Lower lobe of right lung (tissue), 2 donors: ENCODE measurements around the gene ZNF532. TPM values are rescaled to one million over a fixed set of nuclear protein-coding genes. Genes with fewer than 3 reads are reported as not detected.

Experiments
- ATAC-seq, 2 donors: fragments of 200-7000 bp; cut with Tn5 transposase; one replicate each; pipeline ENCODE4 v1.9.1; 2020 to 2022; ENCODE audit warnings: mild to moderate bottlenecking in 2 of 2, moderate library complexity in 2 of 2
- DNase-seq: peaks from one replicate; pipeline ENCODE4 v3.0.0-alpha.2; 2020
- H3K27ac ChIP-seq: fragments of 200-600 bp; one replicate; pipeline ENCODE4 v1.8.0; 2022
- H3K27me3 ChIP-seq: fragments of 200-600 bp; one replicate; pipeline ENCODE4 v1.8.0; 2022; ENCODE audit warnings: low read depth
- H3K36me3 ChIP-seq: fragments of 200-600 bp; one replicate; pipeline ENCODE4 v1.8.0; 2022; ENCODE audit warnings: mild to moderate bottlenecking
- H3K4me1 ChIP-seq: fragments of 200-600 bp; one replicate; pipeline ENCODE4 v1.8.0; 2022
- H3K4me3 ChIP-seq: fragments of 200-600 bp; one replicate; pipeline ENCODE4 v1.8.0; 2022; ENCODE audit warnings: mild to moderate bottlenecking
- H3K9me3 ChIP-seq: fragments of 200-600 bp; one replicate; pipeline ENCODE4 v1.8.0; 2022
- CTCF ChIP-seq: fragments of 200-600 bp; IDR thresholded peaks from one replicate; pipeline ENCODE4 v1.8.0; 2022; ENCODE audit warnings: antibody characterized with exemption, mild to moderate bottlenecking
- intact Hi-C: fragments of 100-400 bp; cut with DNase I; formaldehyde crosslinking; loops from one replicate; pipeline ENCODE4 v1.11.0; 2022
- total RNA-seq: library from RNA; stranded (reverse); fragmentation: NEBNext Ultra II Directional; extraction: Animal tissue kit (Norgen Biotek cat#: 25700); gene quantifications from one replicate; pipeline ENCODE4 v1.2.1, GENCODE V29; 2021
- donor health status: DM: no; HTN: yes; CAD: no; lungs with severe emphysema.

The ZNF532 gene
- total RNA-seq, 1 donor from 2014 or later, result 54.0 TPM

- intact Hi-C loops, result no loop called here
Observed at GRCh38 chr18:58989184-58989759, 124.6 kb downstream of the ZNF532 start.

GRCh38 chr18:58990720-58991119, 126.0 kb downstream of the ZNF532 start:
- peaks cover 25% of the 10 kb centered on the region for H3K4me1 ChIP-seq
- TF ChIP-seq CTCF, result no peak
- H3K4me3 ChIP-seq, result no peak overlapping the region
- intact Hi-C loops, result no loop called here
- no peaks in the 10 kb centered on the region for H3K9me3 ChIP-seq
- ATAC-seq (no peak), DNase-seq (no peak)
- no peaks in the 10 kb centered on the region for H3K27me3 ChIP-seq
- no peak overlapping the region for H3K27ac ChIP-seq
- H3K36me3 ChIP-seq, result no peaks in the 10 kb centered on the region

More at GRCh38 chr18:58989184-58989759, 124.6 kb downstream of the ZNF532 start:
- no peak overlapping the region for H3K4me3 ChIP-seq
- no peaks in the 10 kb centered on the region for H3K9me3 ChIP-seq
- no peak overlapping the region for H3K27ac ChIP-seq
- H3K36me3 ChIP-seq, result peaks cover 2% of the 10 kb centered on the region
- peaks cover 18% of the 10 kb centered on the region for H3K4me1 ChIP-seq
- DNase-seq, result no peak
- no peak for TF ChIP-seq CTCF
- no peaks in the 10 kb centered on the region for H3K27me3 ChIP-seq
- no peak for ATAC-seq

GRCh38 chr18:58991167-58991798, 126.6 kb downstream of the ZNF532 start:
- DNase-seq (no peak), ATAC-seq (no peak)
- Histone ChIP-seq H3K27ac (no peak overlapping the region), H3K36me3 (no peaks in the 10 kb centered on the region), H3K4me1 (peaks cover 30% of the 10 kb centered on the region), H3K4me3 (no peak overlapping the region), H3K27me3 (no peaks in the 10 kb centered on the region), H3K9me3 (no peaks in the 10 kb centered on the region)
- TF ChIP-seq CTCF, result no peak
- intact Hi-C loops, result no loop called here

- TF ChIP-seq CTCF, result no peak
- peaks cover 32% of the 10 kb centered on the region for H3K4me1 ChIP-seq
Observed at GRCh38 chr18:58992301-58993231, 127.9 kb downstream of the ZNF532 start.

GRCh38 chr18:58993260-58993659, 128.6 kb downstream of the ZNF532 start:
- H3K36me3 ChIP-seq, result no peaks in the 10 kb centered on the region
- H3K4me3 ChIP-seq, result no peak overlapping the region
- H3K27ac ChIP-seq, result peak overlapping the region; percentile 37
- ATAC-seq, result no peak
- no peaks in the 10 kb centered on the region for H3K27me3 ChIP-seq
- intact Hi-C loops, result no loop called here
- no peak for TF ChIP-seq CTCF
- peaks cover 32% of the 10 kb centered on the region for H3K4me1 ChIP-seq
- DNase-seq, result no peak
- no peaks in the 10 kb centered on the region for H3K9me3 ChIP-seq

More at GRCh38 chr18:58992301-58993231, 127.9 kb downstream of the ZNF532 start:
- peak overlapping the region; percentile 37 for H3K27ac ChIP-seq
- H3K27me3 ChIP-seq, result no peaks in the 10 kb centered on the region
- no peak overlapping the region for H3K4me3 ChIP-seq
- intact Hi-C loops, result no loop called here
- DNase-seq (no peak), ATAC-seq (no peak)
- H3K9me3 ChIP-seq, result no peaks in the 10 kb centered on the region
- no peaks in the 10 kb centered on the region for H3K36me3 ChIP-seq
